HUES64 (cell line): Measurements from ENCODE around the gene CDH8. TPM values are rescaled to one million over a fixed set of nuclear protein-coding genes. Genes with fewer than 3 reads are reported as not detected.

Source experiments
- H3K27ac ChIP-seq: 2 replicates; pipeline ENCODE4 v1.7.0; 2013; ENCODE audit warnings: low read depth, low read length, inconsistent platforms
- H3K27me3 ChIP-seq: 2 replicates; pipeline ENCODE4 v1.6.1; 2013; ENCODE audit warnings: mild to moderate bottlenecking, low read length; ENCODE audit not compliant: insufficient read depth
- H3K36me3 ChIP-seq: 2 replicates; pipeline ENCODE4 v1.6.1; 2013; ENCODE audit warnings: mild to moderate bottlenecking, low read length; ENCODE audit not compliant: insufficient read depth
- H3K4me1 ChIP-seq: 2 replicates; pipeline ENCODE4 v1.6.1; 2013; ENCODE audit warnings: mild to moderate bottlenecking, low read length, moderate library complexity; ENCODE audit not compliant: insufficient read depth
- H3K4me3 ChIP-seq: 2 replicates; pipeline ENCODE4 v1.5.1; 2013; ENCODE audit warnings: mild to moderate bottlenecking, low read length, moderate library complexity
- H3K9ac ChIP-seq: 2 replicates; pipeline ENCODE4 v1.6.1; 2013; ENCODE audit warnings: mild to moderate bottlenecking, low read depth, low read length
- H3K9me3 ChIP-seq: 2 replicates; pipeline ENCODE4 v1.6.1; 2013; ENCODE audit warnings: low read depth, low read length; ENCODE audit not compliant: insufficient read depth
- WGBS: fragments of 150-250, 120-280 bp; methylation state at CpG from one replicate; pipeline ENCODE4 v1.1.7; 2013; ENCODE audit warnings: missing lambda C conversion rate; 5-methylcytosine and 5-hydroxymethylcytosine counted together
- polyA plus RNA-seq, 2 experiments: library from polyadenylated mRNA; stranded (reverse); fragments of 50-300 nt; gene quantifications; one replicate each; pipeline ENCODE4 v1.2.3, GENCODE V29; 2013

CDH8 gene
- polyA plus RNA-seq (2013, experiment 1 of 2): 5.7 TPM
- polyA plus RNA-seq (2013, experiment 2 of 2): 5.8 TPM

GRCh38 chr16:62036101-62036801 is at the start of gene CDH8:
Gene CDH8 (minus strand): TSS chr16:62036438. CDS start chr16:62021403, 15,035 bp downstream.
- H3K27ac ChIP-seq: no peak within 1 kb of the TSS
- peaks cover 75% of the 10 kb centered on the region for H3K27me3 ChIP-seq
- H3K4me3 ChIP-seq: peak within 1 kb of the TSS; percentile 59
- 0 out of 2 replicates have a peak within 1 kb of the TSS, but pooled peaks have one; percentile 7 for H3K9ac ChIP-seq
- no peaks in the 10 kb centered on the region for H3K36me3 ChIP-seq
- WGBS: under 1% methylated on average over 60 of the region's 60 CpGs
- H3K9me3 ChIP-seq: no peaks in the 10 kb centered on the region
- H3K4me1 ChIP-seq: peaks cover 41% of the 10 kb centered on the region

GRCh38 chr16:62079236-62079635 is 43.0 kb upstream of the CDH8 start:
- Histone ChIP-seq H3K9me3 (no peaks in the 10 kb centered on the region), H3K27me3 (no peaks in the 10 kb centered on the region), H3K27ac (no peak overlapping the region), H3K4me1 (no peaks in the 10 kb centered on the region; the same call in 1 of the 2 replicates), H3K36me3 (no peaks in the 10 kb centered on the region), H3K9ac (no peak overlapping the region), H3K4me3 (no peak overlapping the region)
- 58% methylated on average over 2 of the region's 4 CpGs for WGBS

GRCh38 chr16:62077998-62078397 is 41.8 kb upstream of the CDH8 start:
- H3K4me3 ChIP-seq: no peak overlapping the region
- no peak overlapping the region for H3K27ac ChIP-seq
- H3K9me3 ChIP-seq: no peaks in the 10 kb centered on the region
- WGBS: 63% methylated on average over 4 of the region's 4 CpGs
- no peaks in the 10 kb centered on the region for H3K27me3 ChIP-seq
- no peaks in the 10 kb centered on the region for H3K36me3 ChIP-seq
- no peaks in the 10 kb centered on the region for H3K4me1 ChIP-seq
- H3K9ac ChIP-seq: no peak overlapping the region

- H3K27ac ChIP-seq: no peak overlapping the region
- 87% methylated on average over 3 of the region's 3 CpGs for WGBS
- H3K4me1 ChIP-seq: no peaks in the 10 kb centered on the region
- H3K36me3 ChIP-seq: no peaks in the 10 kb centered on the region
- H3K27me3 ChIP-seq: no peaks in the 10 kb centered on the region
- no peak overlapping the region for H3K9ac ChIP-seq
- no peaks in the 10 kb centered on the region for H3K9me3 ChIP-seq
- no peak overlapping the region for H3K4me3 ChIP-seq
Measured at GRCh38 chr16:62076886-62077285, 40.6 kb upstream of the CDH8 start.

- H3K9ac ChIP-seq: no peak overlapping the region
- no peak overlapping the region for H3K27ac ChIP-seq
- H3K4me3 ChIP-seq: no peak overlapping the region
- H3K4me1 ChIP-seq: peaks cover 8% of the 10 kb centered on the region; the same call in 1 of the 2 replicates
- H3K36me3 ChIP-seq: no peaks in the 10 kb centered on the region
- WGBS: 100% methylated on average over 1 of the region's 1 CpG
- no peaks in the 10 kb centered on the region for H3K27me3 ChIP-seq
- no peaks in the 10 kb centered on the region for H3K9me3 ChIP-seq
Measured at GRCh38 chr16:62068747-62069146, 32.5 kb upstream of the CDH8 start.

GRCh38 chr16:62067981-62068380 is 31.7 kb upstream of the CDH8 start:
- Histone ChIP-seq H3K27ac (no peak overlapping the region), H3K27me3 (no peaks in the 10 kb centered on the region), H3K4me1 (peaks cover 10% of the 10 kb centered on the region; the same call in 1 of the 2 replicates), H3K4me3 (no peak overlapping the region), H3K36me3 (no peaks in the 10 kb centered on the region), H3K9ac (no peak overlapping the region), H3K9me3 (no peaks in the 10 kb centered on the region)
- no CpG with 5 or more reads among the region's 1 CpG for WGBS

- Histone ChIP-seq H3K27ac (no peak overlapping the region), H3K27me3 (no peaks in the 10 kb centered on the region), H3K9ac (no peak overlapping the region), H3K9me3 (no peaks in the 10 kb centered on the region), H3K36me3 (no peaks in the 10 kb centered on the region), H3K4me1 (peaks cover 10% of the 10 kb centered on the region; the same call in 1 of the 2 replicates), H3K4me3 (no peak overlapping the region)
- WGBS: no CpG with 5 or more reads among the region's 1 CpG
Measured at GRCh38 chr16:62067182-62067581, 30.9 kb upstream of the CDH8 start.

- Histone ChIP-seq H3K9ac (no peak overlapping the region), H3K9me3 (no peaks in the 10 kb centered on the region)
Measured at GRCh38 chr16:62066747-62067146, 30.5 kb upstream of the CDH8 start.

GRCh38 chr16:62064173-62064572 is 27.9 kb upstream of the CDH8 start:
- Histone ChIP-seq H3K9me3 (no peaks in the 10 kb centered on the region), H3K4me3 (no peak overlapping the region), H3K36me3 (no peaks in the 10 kb centered on the region), H3K4me1 (peaks cover 10% of the 10 kb centered on the region; the same call in 1 of the 2 replicates), H3K27me3 (no peaks in the 10 kb centered on the region), H3K9ac (no peak overlapping the region), H3K27ac (no peak overlapping the region; the same call in 1 of the 2 replicates)
- 86% methylated on average over 5 of the region's 5 CpGs for WGBS

More at GRCh38 chr16:62066747-62067146, 30.5 kb upstream of the CDH8 start:
- H3K27me3 ChIP-seq: no peaks in the 10 kb centered on the region
- peaks cover 10% of the 10 kb centered on the region; the same call in 1 of the 2 replicates for H3K4me1 ChIP-seq
- WGBS: 90% methylated on average over 4 of the region's 5 CpGs
- no peak overlapping the region for H3K27ac ChIP-seq
- H3K36me3 ChIP-seq: no peaks in the 10 kb centered on the region
- no peak overlapping the region for H3K4me3 ChIP-seq

- H3K9ac ChIP-seq: no peak overlapping the region
- WGBS: 98% methylated on average over 3 of the region's 3 CpGs
- no peaks in the 10 kb centered on the region for H3K9me3 ChIP-seq
Measured at GRCh38 chr16:62060089-62060488, 23.9 kb upstream of the CDH8 start.

GRCh38 chr16:62059527-62059926 is 23.3 kb upstream of the CDH8 start:
- Histone ChIP-seq H3K27ac (no peak overlapping the region), H3K9me3 (no peaks in the 10 kb centered on the region), H3K27me3 (no peaks in the 10 kb centered on the region), H3K4me1 (peaks cover 22% of the 10 kb centered on the region), H3K36me3 (no peaks in the 10 kb centered on the region), H3K9ac (no peak overlapping the region), H3K4me3 (no peak overlapping the region)

More at GRCh38 chr16:62060089-62060488, 23.9 kb upstream of the CDH8 start:
- Histone ChIP-seq H3K27me3 (no peaks in the 10 kb centered on the region), H3K36me3 (no peaks in the 10 kb centered on the region), H3K4me1 (peaks cover 22% of the 10 kb centered on the region), H3K27ac (no peak overlapping the region), H3K4me3 (no peak overlapping the region)
